Mucosa of rectum (tissue), 2 donors: ENCODE results near the gene SUMF1.

Experiments
- H3K27ac ChIP-seq, 2 donors: one replicate each; pipeline ENCODE4 v1.7.0; 2013; ENCODE audit warnings: inconsistent platforms in 2 of 2, low read depth in 2 of 2, low read length in 2 of 2
- H3K27me3 ChIP-seq, 2 donors: one replicate each; pipeline ENCODE4 v1.7.0; 2013; ENCODE audit warnings: low read length in 2 of 2; ENCODE audit not compliant: control insufficient read depth in 2 of 2, insufficient read depth in 2 of 2
- H3K36me3 ChIP-seq, 2 donors: one replicate each; pipeline ENCODE4 v1.7.0; 2013; ENCODE audit warnings: low read length in 2 of 2; ENCODE audit not compliant: control insufficient read depth in 2 of 2, insufficient read depth in 2 of 2
- H3K4me1 ChIP-seq, 2 donors: one replicate each; pipeline ENCODE4 v1.7.0; 2013; ENCODE audit warnings: low read length in 2 of 2, mild to moderate bottlenecking in 1 of 2; ENCODE audit not compliant: control insufficient read depth in 2 of 2, insufficient read depth in 2 of 2
- H3K4me3 ChIP-seq, 2 donors: one replicate each; pipeline ENCODE4 v1.7.0; 2013; ENCODE audit warnings: low read length in 2 of 2
- H3K9ac ChIP-seq, 2 donors: one replicate each; pipeline ENCODE4 v1.7.0; 2013; ENCODE audit warnings: low read length in 2 of 2, low read depth in 1 of 2, mild to moderate bottlenecking in 1 of 2
- H3K9me3 ChIP-seq, 2 donors: one replicate each; pipeline ENCODE4 v1.7.0; 2013; ENCODE audit warnings: low read length in 2 of 2; ENCODE audit not compliant: control insufficient read depth in 2 of 2
- donor health status: healthy.
- donor health status: Normal muscosa, but diverticular disease.

Gene SUMF1

DNA sequence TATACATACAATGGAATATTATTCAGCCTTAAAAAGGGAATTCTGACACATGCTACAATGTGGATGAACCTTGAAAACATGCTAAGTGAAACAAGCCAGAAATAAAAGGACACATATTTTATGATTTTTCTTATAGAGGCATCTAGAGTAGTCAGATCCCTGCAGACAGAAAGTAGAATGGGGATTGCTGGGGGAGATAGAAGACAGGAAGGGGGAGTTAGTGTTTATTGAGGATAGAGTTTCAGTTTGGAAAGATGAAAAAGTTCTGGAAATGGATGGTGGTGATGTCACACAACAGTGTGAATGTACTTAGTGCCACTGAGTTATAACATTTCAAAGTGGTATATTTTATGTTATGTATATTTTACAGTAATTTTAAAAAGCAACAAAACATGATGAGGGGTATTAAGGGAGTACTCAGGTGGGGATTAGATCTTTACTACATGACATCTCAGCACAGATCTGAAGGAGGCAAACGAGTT lies 30.8 kb upstream of the SUMF1 start:
- Histone ChIP-seq H3K27ac (no peak overlapping the region), H3K9ac (no peak overlapping the region), H3K4me3 (no peak overlapping the region), H3K4me1 (peaks cover 3 to 13% of the 10 kb centered on the region in 2 donors), H3K9me3 (no peaks in the 10 kb centered on the region), H3K27me3 (no peaks in the 10 kb centered on the region), H3K36me3 (peaks cover 4% of the 10 kb centered on the region in 2 donors)

DNA sequence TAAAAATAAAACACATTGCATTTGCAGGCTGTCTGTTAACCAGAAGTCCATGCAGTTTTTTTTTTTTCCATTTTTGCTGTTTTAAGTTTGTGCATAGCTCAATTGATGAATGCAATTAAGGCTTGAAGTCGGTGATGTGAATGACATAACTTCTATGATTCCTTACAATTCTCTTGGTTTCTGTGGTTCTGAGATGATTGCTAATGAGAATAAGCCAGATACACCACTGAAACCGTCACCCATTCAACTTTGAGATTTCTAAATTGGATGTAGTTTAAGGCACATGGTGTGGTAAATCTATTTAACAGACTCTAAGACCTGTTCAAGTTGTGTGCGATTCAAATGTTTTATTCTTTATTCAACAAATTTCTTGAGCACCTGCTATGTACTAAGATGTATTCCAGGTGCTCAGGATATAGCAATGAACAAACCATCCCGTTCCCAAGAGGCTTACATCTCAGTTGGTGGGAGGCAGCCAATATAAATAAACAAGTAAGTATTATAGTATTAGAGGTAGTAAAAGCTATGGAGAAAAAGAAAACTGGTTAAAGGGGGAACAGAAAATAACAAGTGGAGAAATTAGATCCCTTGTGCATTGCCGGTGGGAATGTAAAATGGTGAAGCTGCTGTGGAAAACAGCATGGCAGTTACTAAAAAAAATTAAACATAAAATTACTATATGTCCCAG lies 30.1 kb upstream of the SUMF1 start:
- peaks cover 0 to 2% of the 10 kb centered on the region in 2 donors for H3K27me3 ChIP-seq
- no peak overlapping the region for H3K27ac ChIP-seq
- peaks cover 5 to 13% of the 10 kb centered on the region in 2 donors for H3K4me1 ChIP-seq
- H3K9ac ChIP-seq, result no peak overlapping the region
- H3K36me3 ChIP-seq, result peaks cover 4% of the 10 kb centered on the region in 2 donors
- H3K4me3 ChIP-seq, result no peak overlapping the region
- no peaks in the 10 kb centered on the region for H3K9me3 ChIP-seq

DNA sequence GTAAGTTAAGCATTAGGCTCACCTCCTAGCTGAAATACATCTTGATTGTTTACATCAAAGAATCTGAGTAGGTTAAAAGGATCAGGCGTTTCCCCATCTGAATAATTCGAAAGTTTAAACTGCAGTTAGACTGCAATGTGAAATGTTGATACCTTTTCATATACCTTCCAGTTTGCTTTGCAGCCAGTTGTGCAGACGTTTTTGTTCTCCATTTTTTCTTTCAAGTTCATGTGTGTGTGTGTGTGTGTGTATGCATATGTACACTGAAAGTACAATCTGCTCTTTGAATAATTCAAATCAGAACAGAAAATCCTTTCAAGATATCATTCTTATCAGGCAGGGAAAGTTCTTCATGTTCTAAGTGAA lies 29.0 kb upstream of the SUMF1 start:
- no peak overlapping the region for H3K4me3 ChIP-seq
- no peak overlapping the region for H3K27ac ChIP-seq
- no peaks in the 10 kb centered on the region for H3K36me3 ChIP-seq
- peaks cover 0 to 2% of the 10 kb centered on the region in 2 donors for H3K27me3 ChIP-seq
- H3K9me3 ChIP-seq, result no peaks in the 10 kb centered on the region
- H3K4me1 ChIP-seq, result peaks cover 5 to 11% of the 10 kb centered on the region in 2 donors
- H3K9ac ChIP-seq, result no peak overlapping the region

DNA sequence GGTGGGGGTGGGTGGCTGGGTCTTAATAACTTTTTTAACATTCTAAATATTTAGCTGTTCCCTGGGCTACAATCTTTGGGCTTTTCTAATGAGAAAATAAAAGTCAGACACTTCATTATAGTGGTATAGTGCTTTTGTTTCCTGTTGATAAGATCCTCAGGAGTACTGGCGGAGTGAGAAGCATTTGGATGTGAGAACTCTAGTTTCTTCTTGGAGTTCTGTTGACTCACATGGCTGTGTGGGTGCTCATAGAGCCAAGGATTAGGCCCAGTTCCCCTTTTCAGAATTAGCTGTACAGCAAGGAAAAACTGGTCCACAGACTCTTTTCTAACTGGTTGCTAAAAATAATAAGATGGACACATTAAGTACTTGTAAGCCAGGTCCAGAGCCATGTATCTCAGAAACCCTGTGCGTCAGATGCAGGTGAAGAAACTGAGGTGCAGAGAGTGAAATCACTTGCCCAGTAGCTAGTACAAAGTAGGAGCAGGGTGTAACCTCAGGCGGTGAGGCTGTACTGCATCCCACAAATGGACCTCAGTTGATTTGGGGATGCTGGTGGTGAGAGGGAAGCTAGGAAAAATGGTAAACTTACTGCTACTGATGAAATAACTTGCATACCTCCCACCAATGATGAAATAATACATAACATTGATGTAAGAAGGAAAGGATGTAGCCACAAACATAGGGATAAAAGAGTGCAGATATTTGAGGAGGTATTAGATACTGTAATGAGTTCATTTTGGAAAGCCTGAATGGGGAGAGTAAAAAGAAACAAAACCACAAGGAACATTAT lies 28.4 kb upstream of the SUMF1 start:
- peaks cover 0 to 2% of the 10 kb centered on the region in 2 donors for H3K27me3 ChIP-seq
- H3K4me1 ChIP-seq, result peaks cover 5 to 11% of the 10 kb centered on the region in 2 donors
- H3K9me3 ChIP-seq, result no peaks in the 10 kb centered on the region
- H3K36me3 ChIP-seq, result no peaks in the 10 kb centered on the region
- H3K4me3 ChIP-seq, result peak overlapping the region; percentile 77 to 89
- no peak overlapping the region for H3K9ac ChIP-seq
- H3K27ac ChIP-seq, result no peak overlapping the region

DNA sequence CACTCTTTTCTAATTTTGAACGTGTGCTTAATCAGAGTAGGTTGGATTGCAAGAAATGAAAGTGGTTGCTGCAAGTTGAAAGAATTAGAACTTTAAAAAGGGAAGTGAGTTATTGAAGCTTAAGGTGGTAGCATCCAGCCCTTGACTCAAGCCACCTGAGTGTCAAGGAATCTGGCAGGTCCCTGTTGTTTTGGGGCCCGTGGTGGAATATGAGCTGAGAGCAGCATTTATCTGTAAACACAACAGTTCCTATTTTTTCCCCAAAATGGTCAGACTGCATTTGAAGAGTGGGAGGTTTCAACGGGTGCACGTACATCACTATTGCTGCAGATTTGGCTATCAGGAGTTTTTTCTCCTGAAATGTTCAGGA lies 27.8 kb upstream of the SUMF1 start:
- Histone ChIP-seq H3K4me1 (peaks cover 5 to 11% of the 10 kb centered on the region in 2 donors), H3K27ac (peak overlapping the region in 1 of 2 donors; percentile 2), H3K9ac (peak overlapping the region in 1 of 2 donors; percentile 61)

DNA sequence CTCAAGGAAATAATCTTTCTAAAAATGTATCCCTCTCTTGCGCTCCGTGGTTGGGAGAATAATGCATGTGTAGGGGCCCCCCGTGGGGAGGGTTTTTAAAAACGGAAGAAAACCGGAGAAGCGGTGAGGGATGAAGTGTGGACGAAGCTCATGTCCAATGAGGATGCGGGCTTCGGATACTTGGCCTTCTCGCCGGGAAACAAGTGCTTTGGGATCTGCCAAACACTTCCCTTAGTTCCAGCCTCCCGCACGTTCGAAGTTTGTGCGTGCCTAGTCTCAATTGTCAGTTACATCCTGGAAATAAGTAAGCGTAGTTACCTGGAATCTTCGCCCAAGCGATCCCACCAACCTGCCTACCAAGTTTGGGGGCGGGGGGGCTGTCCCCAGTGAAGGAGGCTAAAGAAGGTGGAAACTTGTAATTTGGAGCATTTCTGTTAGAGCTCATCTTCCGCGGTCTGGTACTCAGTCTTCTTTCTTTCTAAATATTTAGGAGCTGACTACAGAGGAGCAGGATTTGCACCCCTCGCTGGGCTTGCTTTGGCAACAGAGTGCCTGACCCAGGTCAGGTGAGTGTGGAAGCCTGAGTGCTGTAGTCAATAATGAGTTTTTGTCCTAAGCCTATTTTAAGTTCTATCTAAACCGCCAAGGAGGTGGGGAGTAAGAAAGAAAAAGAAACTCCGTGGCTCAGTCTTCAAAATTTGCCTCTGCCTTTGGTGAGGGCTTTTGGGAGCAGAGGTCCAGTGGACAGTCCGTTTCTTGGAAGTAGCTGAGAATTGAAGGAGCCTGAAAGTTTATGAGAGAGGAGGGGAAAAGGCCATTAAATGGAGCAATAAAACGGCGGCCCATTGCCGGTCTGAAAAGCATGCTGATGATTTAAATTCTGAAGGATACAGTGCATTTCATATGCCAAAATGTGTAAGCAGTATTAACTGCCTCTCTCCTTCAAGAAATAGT lies 27.1 kb upstream of the SUMF1 start:
- Histone ChIP-seq H3K9ac (peak overlapping the region; percentile 9 to 61), H3K27me3 (peaks cover 0 to 2% of the 10 kb centered on the region in 2 donors), H3K36me3 (no peaks in the 10 kb centered on the region), H3K4me3 (peak overlapping the region; percentile 77 to 89), H3K4me1 (peaks cover 5 to 11% of the 10 kb centered on the region in 2 donors), H3K9me3 (no peaks in the 10 kb centered on the region), H3K27ac (peak overlapping the region; percentile 2)

More for the DNA sequence above, 27.8 kb upstream of the SUMF1 start:
- H3K27me3 ChIP-seq, result peaks cover 0 to 2% of the 10 kb centered on the region in 2 donors
- H3K36me3 ChIP-seq, result no peaks in the 10 kb centered on the region
- peak overlapping the region; percentile 77 to 89 for H3K4me3 ChIP-seq
- H3K9me3 ChIP-seq, result no peaks in the 10 kb centered on the region

DNA sequence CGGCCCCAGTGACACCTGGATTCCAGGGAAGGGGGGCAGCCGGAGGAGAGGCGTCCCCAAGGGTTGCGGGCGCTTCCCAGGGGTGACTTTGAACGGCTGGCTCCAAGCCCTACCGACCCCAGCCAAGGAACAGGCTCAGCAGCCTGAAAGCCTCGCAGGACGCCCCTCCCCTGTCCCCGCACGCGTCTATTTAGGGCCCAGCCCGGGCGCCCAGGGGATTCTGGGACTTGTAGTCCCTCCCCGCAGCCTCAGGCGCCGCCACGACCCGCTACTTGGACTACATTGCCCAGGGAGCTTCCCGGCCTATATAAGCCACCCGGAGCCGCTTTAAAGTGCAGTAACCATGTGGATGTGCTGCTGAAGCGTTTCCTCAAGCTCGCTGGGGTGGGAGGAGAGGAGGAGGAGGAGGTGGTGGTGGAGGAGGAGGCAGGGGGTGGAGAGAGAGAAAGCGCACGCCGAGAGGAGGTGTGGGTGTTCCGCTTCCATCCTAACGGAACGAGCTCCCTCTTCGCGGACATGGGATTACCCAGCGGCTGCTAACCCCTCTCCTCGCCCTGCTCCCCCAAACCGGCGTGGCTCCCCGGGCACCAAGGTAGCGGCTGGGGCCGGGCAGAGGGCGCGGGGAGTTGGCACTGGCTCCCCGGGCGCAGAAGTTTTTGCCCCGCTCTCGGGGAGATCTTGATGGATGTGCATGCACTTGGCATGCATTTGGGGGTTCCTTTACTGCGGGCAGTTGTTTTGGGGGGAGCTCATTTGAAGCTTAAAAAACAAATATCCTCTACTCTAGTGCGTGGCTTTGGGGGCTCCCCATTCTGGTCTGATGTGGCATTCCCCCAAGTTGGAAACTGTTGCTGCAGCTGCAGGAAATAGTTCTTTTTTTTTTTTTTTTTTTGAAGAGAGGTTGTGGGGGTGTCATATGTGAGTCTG lies 26.2 kb upstream of the SUMF1 start, which contains the start of gene ITPR1:
ITPR1 (plus strand) TSS at position 335 of the 927 bp plus-strand sequence. CDS start 23,144 bp downstream, outside the sequence.
- Histone ChIP-seq H3K36me3 (no peaks in the 10 kb centered on the region), H3K27ac (peak within 1 kb of the TSS; percentile 65 to 66), H3K27me3 (peaks cover 0 to 2% of the 10 kb centered on the region in 2 donors), H3K4me1 (peaks cover 5 to 11% of the 10 kb centered on the region in 2 donors), H3K9me3 (no peaks in the 10 kb centered on the region), H3K9ac (peak within 1 kb of the TSS; percentile 57 to 80), H3K4me3 (peak within 1 kb of the TSS; percentile 77 to 89)

DNA sequence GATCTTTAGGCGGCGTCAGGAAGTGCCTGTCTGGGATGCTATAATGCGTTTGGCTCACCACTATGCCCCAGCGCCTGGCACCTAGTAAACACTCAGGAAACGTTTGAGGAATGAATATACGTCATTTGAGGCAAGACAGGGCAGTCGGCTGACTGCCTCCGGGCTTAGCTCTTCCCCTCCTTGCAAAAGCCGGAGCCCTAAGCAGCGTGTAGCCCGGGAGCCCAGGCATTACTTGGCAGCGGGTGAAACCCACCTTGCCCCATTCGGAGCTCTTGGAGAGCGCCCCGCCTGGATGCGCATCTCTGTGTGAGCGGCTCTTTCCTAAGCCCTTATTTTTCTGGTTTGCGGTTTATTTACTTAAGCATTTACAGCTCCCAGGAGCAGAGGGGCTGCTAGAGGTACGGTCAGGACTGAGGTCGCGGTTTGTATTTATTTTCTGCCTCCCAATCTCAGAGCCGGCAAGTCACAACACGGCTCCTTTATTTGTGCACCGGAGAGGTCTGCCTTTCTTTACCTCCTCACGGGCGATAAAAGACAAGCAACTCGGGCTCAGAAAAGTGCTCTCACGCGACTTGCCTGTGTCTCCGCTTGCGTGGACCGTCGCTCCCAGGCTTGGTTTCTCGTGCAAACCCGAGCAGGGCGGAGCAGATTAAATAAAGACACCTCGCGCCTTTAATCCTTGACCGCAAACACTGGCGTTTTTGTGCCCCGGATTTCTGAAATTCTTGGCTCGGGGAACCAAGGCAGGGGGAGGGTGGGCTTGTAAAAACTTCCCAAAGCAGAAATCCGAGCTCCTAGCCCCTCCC lies 25.3 kb upstream of the SUMF1 start:
- H3K27me3 ChIP-seq, result peaks cover 0 to 2% of the 10 kb centered on the region in 2 donors
- no peaks in the 10 kb centered on the region for H3K36me3 ChIP-seq
- peak overlapping the region; percentile 65 to 66 for H3K27ac ChIP-seq
- peak overlapping the region; percentile 77 to 89 for H3K4me3 ChIP-seq
- peak overlapping the region; percentile 57 to 80 for H3K9ac ChIP-seq
- peaks cover 5 to 11% of the 10 kb centered on the region in 2 donors for H3K4me1 ChIP-seq
- H3K9me3 ChIP-seq, result no peaks in the 10 kb centered on the region
